Choroid plexus epithelial cell (primary cell): ENCODE data around the gene KIF2C.

Source experiments
- DNase-seq: peaks from one replicate; pipeline ENCODE4 v3.0.0-alpha.2; 2010; ENCODE audit warnings: low read depth
- H3K4me3 ChIP-seq: 2 replicates; pipeline ENCODE4 v1.5.1; 2011; ENCODE audit warnings: low read depth, mild to moderate bottlenecking, control low read depth, low read length, moderate library complexity
- CTCF ChIP-seq: conservative IDR thresholded peaks from 2 replicates; pipeline ENCODE4 v1.5.1; 2011; ENCODE audit warnings: low read depth, mild to moderate bottlenecking, control low read depth, inconsistent platforms, low read length, moderate library complexity

Gene KIF2C

GRCh38 chr1:44723496-44724295, 15.9 kb upstream of the KIF2C start:
- H3K4me3 ChIP-seq: no peak overlapping the region
- no peak for TF ChIP-seq CTCF
- DNase-seq: no peak

DNA sequence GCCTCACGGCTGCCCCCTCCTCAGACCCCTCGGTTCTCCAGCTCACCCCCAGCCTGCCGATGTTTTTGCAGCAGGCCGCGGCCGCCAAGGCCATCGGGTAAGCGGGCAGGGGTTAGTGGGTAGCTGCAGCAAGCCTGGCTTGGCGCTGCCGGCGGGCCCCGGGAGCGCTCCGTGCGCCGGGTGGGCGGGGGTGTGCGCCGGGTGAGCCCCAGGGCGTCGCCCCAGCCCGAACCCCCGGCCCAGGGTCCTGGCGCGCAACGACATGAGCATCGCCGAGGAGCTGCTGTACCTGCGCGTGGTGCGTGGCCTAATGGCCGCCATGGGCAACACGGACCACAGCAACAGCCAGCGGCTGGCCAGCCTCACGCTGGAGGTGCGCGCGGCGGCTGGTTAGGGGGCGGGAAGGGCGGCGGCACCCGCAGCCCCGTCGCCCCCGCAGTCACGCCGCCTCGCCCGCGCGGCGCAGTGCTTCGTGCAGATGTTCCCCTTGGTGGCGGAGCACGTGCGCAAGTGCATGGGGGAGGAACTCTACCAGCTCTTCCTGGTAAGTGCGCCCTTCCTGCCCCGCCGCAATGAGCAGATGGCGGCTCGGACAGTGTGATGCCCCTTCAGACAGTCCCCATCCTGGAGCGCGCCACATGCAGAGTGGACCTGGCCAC, 15.2 kb upstream of the KIF2C start:
- no peak for DNase-seq
- no peak overlapping the region for H3K4me3 ChIP-seq
- TF ChIP-seq CTCF: no peak

GRCh38 chr1:44724955-44725698, 14.5 kb upstream of the KIF2C start:
- no peak overlapping the region for H3K4me3 ChIP-seq
- TF ChIP-seq CTCF: no peak
- no peak for DNase-seq

GRCh38 chr1:44730741-44731512, 8.7 kb upstream of the KIF2C start, which contains the start of gene RNU5D-1:
TSS of gene RNU5D-1 (minus strand) at chr1:44731170.
- peak; percentile 98 for DNase-seq
- TF ChIP-seq CTCF: peak; percentile 86
- H3K4me3 ChIP-seq: no peak within 1 kb of the TSS

DNA sequence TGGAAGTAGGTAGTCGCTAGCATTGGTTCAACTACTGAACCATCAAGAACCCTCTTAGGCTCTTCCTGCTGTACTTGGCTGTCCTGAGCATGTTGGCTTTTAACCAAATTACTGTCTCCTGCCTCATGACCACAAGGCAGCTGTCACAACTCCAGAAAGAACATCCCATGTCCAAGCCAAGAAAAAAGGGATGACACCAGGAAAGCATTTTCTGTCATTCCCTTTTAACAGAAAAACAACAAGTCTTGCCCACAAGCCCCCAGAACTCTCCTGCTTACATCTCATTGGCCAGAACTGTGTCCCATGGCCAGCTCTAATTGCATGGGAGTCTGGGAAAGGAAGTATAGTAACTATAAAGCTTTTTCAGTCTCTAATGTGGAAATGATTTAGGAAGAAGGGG, 6.3 kb upstream of the KIF2C start:
- H3K4me3 ChIP-seq: no peak overlapping the region
- no peak for TF ChIP-seq CTCF
- DNase-seq: peak; percentile 57

DNA sequence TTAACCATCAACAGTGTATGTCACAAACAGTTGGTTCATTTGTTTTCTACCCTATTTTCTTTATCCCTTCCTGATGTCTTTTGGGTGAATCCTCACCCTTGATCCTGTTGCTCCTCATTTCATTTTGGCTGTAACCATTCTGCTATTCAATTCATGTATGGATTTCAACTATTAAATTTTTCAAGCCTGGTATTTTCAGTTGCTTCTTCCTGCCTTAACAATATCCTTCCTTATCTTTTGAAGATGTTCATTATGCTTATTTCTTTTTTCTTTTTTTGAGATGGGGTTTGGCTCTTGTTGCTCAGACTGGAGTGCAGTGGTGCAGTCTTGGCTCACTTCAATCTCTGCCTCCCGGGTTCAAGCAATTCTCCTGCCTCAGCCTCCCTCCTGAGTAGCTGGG, 5.9 kb upstream of the KIF2C start:
- TF ChIP-seq CTCF: no peak
- H3K4me3 ChIP-seq: no peak overlapping the region
- no peak for DNase-seq
